Activated naive CD4-positive, alpha-beta T cell treated with anti-CD3 and anti-CD28 coated beads, Interleukin-2, amount 50 U/mL, for 16 hours (primary cell): ENCODE data around the gene CHCHD10.

Source experiments
- DNase-seq: peaks from one replicate; pipeline ENCODE4 v3.0.0-alpha.2; 2020

CHCHD10 gene

DNA sequence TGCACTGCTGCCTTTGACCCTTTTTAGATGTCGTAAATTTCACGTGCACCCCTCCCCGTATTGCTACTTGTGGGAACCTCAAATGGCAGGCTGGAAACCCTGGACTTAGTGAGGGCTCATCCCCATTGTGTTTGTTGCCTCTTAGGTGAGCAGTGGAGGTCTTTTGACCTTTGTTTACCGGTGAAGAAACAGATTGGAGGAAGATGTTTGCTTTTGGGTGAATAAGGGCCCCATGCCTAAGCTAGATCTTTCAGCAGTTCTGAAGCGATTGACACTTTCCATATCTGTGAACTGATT, 19.8 kb upstream of the CHCHD10 start:
- no peak for DNase-seq

DNA sequence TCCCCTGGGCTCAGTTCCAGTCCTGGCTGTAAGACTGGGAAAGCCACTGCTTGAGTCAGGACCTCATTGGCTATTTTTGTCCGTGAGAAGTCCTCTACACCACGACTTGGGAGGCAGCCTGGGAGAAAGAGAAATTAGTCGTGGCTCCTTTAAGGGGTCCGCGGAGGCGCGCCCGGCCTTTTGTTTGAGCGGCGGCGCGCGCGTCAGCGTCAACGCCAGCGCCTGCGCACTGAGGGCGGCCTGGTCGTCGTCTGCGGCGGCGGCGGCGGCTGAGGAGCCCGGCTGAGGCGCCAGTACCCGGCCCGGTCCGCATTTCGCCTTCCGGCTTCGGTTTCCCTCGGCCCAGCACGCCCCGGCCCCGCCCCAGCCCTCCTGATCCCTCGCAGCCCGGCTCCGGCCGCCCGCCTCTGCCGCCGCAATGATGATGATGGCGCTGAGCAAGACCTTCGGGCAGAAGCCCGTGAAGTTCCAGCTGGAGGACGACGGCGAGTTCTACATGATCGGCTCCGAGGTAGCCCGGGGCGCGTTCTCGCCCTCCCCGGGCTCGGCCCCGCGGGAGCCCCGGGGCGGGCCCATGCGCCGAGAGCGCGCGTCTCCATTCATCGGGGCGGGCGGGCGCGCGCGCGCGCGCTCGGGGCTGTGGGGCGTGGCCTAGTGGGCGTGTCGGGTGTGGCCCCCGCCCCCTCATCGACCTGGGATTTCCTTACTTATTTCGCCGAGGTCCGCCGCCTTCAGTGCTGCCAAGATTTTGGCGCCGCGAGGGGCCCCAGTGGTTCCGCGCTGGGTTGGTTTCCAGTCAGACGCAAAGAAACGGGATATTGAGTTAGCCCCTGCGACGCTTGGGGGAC, 19.2 kb upstream of the CHCHD10 start, which contains the start of gene SMARCB1:
Gene SMARCB1, plus strand, starts transcription at position 215 of the 848 bp plus-strand sequence. Its CDS starts 204 bp downstream, at position 419.
- DNase-seq, result peak; percentile 90

DNA sequence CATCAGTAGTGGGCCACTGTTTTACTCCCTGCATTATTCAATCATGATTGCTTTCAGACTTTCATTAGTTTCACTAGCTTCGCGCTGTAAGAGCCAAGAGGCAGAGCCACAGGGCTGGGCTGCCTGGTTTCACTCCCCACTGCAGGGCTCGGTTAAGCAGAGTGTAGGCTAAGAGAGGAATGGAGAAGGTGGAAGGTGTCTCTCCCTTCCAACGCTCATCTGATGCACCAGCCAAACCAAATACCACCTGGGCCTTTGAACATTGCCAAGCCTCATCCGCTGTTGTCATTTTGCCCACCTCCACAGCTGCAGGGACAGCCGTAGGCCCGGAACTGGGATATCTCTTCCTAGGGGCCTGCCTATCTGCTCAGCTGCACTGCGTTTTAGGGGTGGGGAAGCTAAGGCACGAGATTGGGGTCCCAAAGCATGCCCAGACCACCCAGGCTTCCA, 18.5 kb upstream of the CHCHD10 start:
- no peak for DNase-seq

DNA sequence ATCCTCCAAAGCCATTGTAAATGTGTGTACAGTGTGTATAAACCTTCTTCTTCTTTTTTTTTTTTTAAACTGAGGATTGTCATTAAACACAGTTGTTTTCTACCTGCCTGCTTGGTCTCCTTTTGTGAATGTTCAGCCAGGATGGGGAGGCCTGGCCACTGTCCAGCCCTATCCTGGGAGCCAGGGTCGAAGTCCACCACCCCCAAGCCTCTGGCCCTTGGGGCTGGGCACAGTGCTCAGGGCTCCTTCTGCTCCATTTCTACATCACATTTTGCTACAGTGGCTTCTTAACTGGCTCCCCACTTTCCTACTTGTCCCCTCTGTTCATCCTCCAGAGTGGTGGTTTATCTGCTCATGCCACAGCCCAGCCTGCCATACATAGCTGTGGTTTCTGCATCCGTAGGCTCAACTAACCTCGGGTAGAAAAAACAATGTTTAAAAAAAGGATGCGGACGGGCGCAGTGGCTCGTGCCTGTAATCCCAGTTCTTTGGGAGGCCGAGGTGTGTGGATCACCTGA, 16.5 kb upstream of the CHCHD10 start:
- DNase-seq, result no peak

DNA sequence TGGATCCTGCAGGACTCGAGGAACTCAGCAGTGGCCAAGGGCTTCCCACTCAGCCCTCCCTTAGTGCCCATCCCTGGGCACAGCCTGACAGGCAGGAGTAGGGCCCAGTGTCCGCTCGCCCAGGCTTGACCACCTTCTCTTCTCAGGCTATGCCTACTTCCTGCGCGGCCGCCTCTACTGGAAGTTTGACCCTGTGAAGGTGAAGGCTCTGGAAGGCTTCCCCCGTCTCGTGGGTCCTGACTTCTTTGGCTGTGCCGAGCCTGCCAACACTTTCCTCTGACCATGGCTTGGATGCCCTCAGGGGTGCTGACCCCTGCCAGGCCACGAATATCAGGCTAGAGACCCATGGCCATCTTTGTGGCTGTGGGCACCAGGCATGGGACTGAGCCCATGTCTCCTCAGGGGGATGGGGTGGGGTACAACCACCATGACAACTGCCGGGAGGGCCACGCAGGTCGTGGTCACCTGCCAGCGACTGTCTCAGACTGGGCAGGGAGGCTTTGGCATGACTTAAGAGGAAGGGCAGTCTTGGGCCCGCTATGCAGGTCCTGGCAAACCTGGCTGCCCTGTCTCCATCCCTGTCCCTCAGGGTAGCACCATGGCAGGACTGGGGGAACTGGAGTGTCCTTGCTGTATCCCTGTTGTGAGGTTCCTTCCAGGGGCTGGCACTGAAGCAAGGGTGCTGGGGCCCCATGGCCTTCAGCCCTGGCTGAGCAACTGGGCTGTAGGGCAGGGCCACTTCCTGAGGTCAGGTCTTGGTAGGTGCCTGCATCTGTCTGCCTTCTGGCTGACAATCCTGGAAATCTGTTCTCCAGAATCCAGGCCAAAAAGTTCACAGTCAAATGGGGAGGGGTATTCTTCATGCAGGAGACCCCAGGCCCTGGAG, 15.7 kb upstream of the CHCHD10 start:
- no peak for DNase-seq

DNA sequence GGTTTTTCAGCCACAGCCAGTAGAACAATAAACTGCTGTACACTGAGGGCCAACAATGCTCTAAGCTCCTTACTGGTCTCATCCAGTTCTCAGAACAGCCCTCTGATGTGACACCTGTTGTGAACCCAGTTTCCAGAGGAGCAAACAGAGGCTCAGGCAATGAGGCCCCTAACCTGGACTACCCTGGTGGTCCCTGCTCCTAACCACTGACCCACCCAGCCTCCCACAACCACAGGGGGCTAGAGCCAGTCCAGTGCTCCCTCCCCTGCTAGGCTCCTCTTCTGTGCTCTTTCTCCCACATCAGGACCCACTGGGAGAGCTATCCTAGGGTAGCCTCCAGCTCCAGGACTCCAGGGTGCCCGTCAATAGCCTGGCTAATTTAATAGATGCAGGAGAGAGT, 14.9 kb upstream of the CHCHD10 start:
- DNase-seq, result no peak

DNA sequence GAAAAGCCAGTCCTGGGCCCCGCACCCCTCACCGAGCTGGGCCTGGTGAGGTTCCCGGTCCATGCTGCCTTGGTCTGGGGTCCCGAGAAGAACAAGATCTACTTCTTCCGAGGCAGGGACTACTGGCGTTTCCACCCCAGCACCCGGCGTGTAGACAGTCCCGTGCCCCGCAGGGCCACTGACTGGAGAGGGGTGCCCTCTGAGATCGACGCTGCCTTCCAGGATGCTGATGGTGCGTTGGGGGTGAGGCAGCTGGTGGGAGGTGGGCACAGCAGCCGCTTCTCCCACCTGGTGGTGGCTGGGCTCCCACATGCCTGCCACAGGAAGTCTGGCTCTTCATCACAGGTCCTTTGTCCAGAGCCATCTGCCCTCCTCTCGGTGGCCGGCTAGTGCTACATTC, 14.5 kb upstream of the CHCHD10 start:
- no peak for DNase-seq

DNA sequence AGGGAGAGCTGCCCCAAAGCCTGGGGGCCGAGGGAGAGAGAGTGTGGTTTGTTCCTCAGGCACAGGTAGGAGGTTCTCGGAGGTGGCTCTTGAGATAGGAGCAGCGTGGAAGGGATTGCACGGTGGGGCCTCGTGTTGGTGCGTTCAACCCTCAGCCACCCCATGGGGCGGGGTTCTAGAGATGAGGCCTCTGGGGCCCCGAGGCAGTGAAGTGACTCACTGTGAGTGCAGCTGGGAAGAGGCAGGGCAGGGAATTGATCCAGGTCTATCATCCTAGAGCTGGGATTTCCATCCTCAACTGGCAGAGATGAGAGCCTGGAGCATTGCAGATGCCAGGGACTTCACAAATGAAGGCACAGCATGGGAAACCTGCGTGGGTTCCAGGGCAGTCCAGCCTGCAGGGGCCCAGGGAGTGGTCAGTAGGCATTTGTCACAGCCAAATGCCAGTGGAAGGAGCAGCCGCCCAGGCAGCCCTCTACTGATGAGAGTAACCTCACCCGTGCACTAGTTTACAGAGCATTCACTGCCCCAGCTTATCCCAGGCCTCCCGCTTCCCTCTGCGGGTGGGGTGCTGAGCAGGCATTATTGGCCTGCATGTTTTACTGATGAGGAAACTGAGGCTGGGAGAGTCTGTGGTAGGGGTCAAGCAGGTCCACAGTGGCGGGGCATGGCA, 13.9 kb upstream of the CHCHD10 start:
- DNase-seq, result no peak

DNA sequence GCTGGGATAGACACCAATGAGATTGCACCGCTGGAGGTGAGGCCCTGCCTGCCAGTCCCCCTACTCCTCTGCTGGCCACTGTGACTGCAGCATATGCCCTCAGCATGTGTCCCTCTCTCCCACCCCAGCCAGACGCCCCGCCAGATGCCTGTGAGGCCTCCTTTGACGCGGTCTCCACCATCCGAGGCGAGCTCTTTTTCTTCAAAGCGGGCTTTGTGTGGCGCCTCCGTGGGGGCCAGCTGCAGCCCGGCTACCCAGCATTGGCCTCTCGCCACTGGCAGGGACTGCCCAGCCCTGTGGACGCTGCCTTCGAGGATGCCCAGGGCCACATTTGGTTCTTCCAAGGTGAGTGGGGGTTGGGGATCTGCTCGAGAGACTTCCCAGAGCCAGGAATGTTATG, 13.3 kb upstream of the CHCHD10 start:
- DNase-seq, result no peak

DNA sequence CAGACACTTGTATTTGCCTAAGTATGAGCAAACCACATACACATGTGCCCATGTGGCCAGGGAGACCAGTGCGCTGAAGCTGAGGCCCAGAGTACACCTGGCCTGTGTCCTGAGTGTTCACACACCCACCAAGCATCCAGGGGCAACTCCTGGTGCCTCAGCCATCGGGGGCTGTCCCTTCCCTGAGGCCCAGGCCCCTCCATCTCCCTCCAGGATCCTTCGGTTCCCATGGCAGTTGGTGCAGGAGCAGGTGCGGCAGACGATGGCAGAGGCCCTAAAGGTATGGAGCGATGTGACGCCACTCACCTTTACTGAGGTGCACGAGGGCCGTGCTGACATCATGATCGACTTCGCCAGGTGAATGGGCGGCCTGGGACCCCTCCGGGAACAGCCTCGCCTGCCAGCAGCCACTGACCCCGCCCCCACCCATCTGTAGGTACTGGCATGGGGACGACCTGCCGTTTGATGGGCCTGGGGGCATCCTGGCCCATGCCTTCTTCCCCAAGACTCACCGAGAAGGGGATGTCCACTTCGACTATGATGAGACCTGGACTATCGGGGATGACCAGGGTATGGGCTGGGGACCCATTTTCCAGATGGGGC, 12.5 kb upstream of the CHCHD10 start:
- no peak for DNase-seq

DNA sequence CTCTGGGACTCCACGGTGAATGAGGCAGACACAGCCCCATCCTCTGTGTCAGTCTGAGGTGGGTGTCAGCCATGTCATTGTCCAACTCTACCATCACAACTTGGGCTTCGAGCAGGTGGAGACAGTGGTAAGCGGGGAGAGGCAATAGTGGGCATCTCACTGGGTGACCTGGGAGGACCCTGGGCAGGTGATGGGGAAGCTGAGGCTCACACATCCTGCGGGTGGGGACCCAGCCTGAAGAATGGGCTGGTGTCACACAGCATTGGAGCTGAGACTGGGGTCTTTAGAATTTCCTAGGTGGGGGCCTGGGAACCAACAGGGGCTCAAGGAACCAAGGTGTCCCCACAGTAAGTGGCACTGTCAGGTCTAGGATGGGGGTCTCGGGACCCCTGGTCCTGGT, 12.0 kb upstream of the CHCHD10 start:
- no peak for DNase-seq

DNA sequence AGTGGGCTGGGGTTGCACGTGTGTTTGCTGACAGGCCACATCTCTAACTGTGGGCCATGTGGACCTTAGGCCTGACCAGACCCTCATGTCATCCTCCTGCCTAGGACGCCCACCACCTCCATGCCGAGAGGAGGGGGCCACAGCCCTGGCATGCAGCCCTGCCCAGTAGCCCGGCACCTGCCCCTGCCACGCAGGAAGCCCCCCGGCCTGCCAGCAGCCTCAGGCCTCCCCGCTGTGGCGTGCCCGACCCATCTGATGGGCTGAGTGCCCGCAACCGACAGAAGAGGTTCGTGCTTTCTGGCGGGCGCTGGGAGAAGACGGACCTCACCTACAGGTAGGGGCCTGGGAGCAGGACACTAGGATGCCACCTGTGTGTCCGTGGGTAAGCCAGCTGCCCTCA, 11.3 kb upstream of the CHCHD10 start:
- no peak for DNase-seq

DNA sequence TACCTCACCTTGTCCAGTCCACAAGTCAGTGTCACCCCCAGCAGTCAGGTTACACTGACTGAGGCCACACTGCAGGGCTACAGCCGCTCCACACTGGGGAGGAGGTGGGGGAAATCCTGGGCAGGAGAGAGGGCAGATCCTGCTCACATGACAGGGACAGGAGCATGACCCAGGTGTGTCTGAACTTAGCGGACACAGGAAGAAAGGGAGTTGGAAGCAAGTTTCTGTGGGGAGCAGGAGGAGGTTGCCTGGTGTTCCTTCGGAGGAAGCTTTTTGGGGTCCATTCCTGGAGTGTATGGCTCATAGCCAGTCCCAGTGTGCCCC, 10.8 kb upstream of the CHCHD10 start:
- DNase-seq, result no peak

DNA sequence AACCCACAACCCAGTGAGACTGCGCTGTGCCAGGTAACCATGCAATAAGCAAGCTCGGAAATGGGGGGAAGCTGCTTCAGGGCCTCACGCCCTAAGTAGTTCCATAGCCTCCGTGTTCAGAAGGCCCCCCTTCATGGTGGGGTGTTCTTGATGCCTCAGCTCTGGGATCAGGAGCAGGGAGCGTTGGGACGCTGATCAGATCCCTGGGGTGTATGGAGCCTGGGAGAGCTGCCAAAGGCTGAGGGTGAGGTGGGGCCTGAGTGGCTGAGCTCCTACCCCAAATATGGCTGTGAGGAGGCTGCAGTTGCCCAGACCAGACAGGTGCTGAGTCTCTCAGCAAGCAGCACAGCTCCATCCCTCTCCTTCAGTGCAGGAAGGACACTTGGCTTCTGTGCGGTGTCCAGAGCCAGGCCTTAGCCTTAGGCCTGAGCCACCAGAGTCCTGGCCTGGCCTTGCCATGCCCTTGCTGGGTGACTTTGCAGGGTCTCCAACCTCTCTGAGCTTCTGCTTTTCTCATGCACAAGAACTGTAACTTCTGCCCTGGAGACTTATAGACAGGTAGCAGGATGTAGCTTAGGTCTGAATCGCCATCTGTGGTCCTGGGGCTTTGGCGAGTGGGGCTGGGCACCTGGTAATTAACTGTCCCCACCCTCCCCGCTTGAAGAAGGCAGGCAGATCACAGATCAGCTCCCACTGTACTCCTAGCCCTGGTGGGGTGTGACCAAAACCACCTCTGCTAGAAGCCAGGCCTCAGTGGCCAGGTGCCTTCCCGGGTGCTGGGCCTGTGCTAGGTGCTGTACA, 10.2 kb upstream of the CHCHD10 start:
- DNase-seq, result no peak

DNA sequence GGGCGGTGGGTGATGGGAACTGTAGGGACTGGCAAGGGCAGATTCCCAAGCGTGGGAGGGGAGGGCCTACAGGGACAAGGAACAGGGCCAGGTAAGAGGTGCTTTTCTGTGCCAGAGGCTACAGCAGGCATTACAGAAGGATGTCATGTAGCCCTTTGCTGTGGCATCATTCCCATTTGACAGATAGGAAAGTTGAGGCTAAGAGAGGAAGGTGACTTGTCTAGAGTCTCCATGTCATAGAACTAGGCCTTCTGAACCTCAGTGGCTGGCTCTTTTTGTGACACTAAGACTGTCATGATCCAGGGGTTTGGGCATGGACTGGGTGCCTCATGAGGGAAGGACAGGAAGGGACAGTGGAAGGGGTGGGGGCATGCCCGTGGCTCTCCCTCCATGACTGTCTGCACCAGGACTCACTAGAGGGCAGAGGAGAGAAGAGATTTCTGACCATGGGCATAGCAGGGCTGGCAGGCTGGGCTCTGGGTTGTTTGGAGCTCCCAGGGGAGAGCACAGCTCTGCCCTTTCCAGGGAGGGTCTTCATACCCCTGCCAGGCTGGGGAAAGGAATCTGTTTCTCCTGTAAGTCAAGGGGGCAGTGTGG, 8.1 kb upstream of the CHCHD10 start:
- no peak for DNase-seq

DNA sequence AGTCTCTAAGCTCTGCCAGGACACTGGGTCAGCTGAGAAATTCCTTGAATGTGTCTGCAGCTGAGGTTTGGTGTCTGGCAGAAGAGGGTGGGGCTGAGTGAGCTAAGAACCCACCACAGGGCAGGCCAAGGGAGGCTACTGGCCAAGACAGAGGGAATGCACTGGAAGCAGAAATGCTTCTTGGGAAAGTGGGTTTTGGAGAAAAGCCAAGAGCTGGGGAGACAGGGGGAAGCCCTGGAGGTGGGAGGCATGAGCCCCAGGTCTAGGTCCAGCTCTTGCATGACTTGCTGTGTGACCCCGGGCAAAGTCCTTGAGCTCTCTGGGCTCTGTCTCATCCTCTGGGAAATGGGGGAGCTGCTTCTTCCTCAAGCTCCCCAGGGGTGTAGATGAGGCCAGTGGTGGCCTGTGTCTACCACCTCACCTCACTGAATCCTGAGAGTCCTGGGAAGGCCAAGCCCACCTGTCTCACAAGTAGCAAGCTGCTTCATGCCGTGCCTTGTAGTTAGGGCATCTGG, 7.2 kb upstream of the CHCHD10 start:
- no peak for DNase-seq

DNA sequence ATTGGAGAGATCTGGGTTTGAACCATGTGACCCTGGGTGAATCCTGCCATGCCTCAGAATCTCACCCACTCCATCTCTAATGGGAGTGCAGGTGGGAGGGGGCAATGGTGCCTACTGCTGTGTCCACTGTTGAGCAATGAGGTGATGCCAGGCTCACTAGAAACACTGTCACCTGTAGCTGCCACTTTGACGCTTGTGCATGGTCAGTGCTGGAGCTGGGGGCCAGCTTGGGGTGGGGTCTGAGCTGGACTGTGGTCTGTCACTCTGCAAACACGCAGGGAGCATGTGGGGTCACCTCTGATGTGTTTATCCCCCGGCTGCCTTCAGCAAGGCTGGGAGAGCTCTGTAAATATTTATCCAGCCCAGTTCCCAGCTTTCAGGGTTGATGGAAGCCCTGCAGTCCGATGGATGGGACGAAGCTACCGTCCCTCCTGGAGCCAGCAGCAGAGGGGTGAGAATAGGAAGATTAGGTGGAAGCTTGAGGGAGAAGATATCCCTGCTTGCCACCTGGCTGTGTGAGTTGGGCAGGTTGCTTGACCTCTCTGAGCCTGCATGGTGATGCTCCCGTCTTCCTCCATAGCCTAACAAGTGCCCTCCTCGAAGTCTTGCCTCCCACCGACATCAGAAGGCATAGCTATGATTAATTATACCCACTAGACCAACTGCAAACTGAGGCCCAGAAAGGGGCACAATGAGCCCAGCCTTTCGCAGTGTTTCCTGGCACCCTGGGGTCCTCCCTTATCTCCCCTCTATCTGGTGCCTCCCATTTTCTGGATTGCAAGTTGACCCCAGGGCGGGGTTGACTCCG, 6.5 kb upstream of the CHCHD10 start:
- no peak for DNase-seq

DNA sequence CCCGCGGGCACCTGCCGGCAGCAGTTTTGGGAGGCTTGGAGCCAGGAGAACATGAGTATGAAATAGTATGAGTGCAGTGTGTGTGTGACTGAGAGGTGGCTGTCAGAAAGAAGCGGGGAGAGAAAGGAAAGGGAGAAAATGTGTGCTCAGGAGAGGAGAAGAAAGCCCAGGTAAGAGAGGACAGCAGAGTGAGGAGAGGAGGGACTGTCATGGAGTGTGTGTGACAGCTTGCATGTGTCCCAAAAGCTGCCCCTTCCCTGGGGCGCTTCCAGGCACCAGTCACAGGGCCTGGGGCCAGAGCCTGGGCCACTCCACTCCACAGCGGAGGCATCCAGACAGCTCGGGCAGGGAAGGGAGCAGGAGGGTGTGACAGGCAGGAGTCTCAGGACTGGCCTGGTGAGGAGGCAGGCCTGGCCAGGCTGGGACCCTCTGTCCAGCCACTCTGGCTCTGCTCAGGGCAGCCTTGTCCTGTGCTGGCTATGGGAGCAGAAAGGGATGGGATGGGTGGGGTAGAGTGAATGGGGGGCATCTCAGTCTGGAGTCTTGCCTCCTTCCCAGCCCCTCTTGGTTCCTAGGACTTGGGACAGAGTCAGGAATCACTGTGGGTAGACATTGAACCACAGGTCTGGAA, 5.8 kb upstream of the CHCHD10 start:
- DNase-seq, result no peak

DNA sequence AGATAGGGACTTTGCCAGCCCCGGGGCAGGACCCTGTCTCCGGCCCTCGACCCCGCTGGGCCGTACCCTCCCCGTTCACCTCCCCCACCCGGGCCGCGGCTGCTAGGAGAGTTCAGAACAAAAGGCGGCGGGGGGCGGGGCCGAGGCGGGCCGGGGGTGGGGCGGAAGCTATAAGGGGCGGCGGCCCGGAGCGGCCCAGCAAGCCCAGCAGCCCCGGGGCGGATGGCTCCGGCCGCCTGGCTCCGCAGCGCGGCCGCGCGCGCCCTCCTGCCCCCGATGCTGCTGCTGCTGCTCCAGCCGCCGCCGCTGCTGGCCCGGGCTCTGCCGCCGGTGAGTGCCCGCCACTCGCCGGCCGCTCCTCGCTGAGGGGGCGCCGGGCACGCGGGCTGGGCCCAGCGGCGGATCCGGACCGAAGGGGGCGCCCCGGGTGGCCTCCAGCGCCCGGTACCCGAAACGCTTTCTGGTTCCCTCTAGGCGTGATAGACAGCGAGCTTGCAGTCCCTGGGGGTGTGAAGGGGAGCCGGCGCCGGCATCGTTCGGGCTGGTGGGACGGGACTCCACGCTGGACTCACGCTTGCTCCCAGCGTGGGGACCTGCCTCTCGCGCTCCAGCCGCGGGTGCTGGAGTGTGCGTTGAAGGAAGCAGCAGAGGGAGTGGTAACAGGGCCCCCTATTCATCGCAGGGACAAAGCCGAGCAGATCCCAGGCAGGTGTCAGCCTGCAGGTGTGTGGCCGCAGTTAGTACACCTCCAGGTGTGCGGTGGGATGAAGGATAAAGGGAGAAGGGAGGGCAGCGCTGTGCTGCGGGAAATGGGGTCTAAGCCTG, 5.1 kb upstream of the CHCHD10 start, which contains the start of gene MMP11:
Gene MMP11, plus strand, starts transcription at position 201 of the 825 bp plus-strand sequence. Its CDS starts 22 bp downstream, at position 223.
- peak; percentile 61 for DNase-seq
